Measurements from ENCODE around the gene HNRNPAB.
"Not testable (repeated sequence)": the region's sequence is repeated elsewhere in the genome, so short reads cannot be mapped to it uniquely, and the experiment has no call there.

HNRNPAB gene

DNA sequence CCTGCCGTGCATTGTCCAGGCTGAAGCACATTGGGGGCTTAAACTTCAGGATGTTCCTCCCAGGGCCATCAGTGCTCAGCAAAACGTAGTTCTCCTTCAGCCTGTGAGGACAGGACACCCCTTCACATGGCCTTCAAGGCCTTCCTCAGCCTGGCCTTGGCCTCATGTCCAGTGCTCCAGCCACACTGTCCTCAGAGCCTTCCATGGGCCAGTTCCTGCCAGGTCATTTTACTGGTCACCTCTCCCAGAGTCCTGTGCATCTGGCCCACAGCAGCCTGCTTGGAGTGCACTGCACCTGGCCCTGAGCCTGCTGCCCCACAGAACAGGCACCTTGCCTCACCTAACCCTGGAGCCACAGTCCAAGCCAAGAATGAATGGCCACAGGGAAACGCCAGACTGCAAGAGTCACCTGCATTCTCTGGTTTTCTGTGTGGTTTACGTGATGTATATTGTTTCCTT lies 8.7 kb downstream of the HNRNPAB start:
- DNase-seq: no peak

GRCh38 chr5:178213748-178214151 lies 9.4 kb downstream of the HNRNPAB start:
- DNase-seq: peak; percentile 21

GRCh38 chr5:178214160-178214803 lies 9.9 kb downstream of the HNRNPAB start:
- DNase-seq: peak; percentile 31

DNA sequence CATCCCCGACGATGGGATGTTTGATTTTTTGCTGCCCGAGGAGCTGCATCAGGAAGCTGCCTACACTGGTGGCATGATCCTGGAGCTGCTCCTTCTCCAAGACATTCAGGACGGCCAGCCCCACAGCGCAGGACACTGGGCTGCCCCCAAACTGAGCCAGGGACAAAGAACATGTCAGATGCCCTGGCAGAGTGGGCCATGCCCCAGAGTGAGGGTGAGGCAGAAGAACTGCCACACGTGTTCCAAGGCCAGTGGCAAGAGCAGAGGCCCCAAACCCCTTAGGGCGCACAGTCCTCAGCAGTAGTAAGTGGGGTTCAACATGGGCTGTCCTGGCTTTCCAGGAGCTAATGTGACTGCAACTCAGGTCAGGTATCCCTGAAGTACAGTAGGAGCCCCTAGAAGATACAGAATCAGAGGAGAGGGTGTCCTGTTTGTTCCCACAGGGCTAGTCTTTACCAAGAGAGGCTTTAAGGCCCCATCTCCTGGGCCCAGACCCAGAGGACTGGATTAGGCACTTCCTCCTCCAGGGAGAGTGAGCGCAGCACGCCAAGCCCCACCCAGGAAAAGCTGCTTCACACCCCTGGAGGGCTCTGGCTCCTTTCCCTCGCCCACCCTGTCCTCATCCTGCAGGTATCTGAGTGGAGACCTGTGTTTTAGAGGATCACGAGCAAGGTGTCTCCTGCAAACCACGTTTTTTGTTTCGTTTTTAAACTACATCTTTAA lies 11.1 kb downstream of the HNRNPAB start:
- DNase-seq: peak; percentile 29

DNA sequence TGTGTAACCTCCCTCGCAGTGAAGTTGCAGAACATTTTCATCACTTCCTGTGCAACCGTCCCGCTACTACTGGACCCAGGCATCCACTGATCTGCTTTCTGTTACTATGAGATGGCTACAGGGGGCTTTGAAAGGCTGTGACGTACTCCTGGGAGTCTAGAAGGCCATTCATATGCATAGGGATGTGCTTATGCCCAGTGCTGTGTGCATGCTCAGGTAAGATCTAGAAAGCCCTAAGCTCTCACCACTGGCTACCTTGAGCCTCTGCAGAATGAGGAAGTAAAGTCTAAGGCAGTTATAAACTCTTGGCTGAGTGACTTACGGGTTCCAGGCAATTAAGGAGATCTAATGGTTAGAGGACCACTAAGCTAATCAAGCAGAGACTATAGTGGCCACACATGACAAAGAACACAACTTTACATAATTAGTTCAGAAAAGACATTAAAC lies 11.8 kb downstream of the HNRNPAB start:
- no peak for DNase-seq

DNA sequence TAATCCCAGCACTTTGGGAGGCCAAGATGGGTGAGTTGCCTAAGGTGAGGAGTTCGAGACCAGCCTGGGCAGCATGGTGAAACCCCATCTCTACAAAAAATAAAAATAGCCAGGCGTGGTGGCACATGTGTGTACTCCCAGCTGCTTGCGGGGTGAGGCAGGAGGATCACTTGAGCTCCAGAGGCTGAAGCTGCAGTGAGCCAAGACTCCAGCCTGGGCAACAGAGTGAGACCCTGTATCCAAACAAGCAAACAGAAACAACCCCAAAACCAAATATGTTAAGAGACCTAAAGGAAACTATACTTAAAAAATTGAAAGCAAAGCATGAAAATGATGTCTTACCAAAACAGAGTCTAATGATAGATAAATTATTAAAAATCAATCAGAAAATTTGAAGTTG lies 12.4 kb downstream of the HNRNPAB start:
- no peak for DNase-seq

- no peak for DNase-seq
Observed at GRCh38 chr5:178218237-178218776, 14.0 kb downstream of the HNRNPAB start.

DNA sequence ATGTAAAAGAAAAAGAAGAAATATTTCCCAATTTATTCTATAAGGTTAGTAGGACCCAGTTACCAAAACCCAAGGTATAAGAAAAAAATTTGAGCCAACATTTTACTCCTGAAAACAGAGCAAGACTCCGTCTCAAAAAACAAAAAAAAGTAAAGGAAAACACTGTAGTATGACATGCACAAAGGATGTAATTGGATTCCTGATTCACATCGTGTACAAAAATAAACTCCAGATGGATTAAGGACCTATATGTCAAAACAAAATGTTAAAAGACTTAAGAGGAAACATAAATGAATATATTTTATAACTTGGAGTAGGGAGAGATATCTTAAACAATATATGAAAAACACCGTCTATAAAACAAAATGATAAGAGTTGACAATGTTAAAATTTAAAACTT lies 14.5 kb downstream of the HNRNPAB start:
- DNase-seq: no peak

DNA sequence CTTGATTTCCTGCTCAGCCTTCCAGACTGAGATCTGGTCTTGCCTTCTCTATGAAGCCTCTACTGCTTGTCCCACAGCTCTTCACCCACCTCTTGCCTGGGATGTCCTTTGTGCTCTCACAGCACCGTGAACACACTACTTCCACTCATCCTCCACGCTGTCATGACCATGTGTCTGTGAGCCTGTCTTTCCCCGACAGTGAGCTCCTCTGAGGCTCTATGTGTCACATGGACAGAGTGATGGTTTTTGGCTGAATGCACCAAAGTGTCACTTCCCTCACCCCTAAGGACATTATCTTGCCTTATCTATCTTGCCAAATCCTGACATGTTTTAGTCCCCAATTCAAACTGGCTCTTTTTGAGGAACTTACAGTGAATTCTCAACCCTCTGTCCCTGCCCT lies 16.9 kb downstream of the HNRNPAB start:
- DNase-seq: no peak

- DNase-seq: no peak
Observed at GRCh38 chr5:178221853-178222252, 17.5 kb downstream of the HNRNPAB start.

- DNase-seq: no peak
Observed at GRCh38 chr5:178222292-178222691, 18.0 kb downstream of the HNRNPAB start.

DNA sequence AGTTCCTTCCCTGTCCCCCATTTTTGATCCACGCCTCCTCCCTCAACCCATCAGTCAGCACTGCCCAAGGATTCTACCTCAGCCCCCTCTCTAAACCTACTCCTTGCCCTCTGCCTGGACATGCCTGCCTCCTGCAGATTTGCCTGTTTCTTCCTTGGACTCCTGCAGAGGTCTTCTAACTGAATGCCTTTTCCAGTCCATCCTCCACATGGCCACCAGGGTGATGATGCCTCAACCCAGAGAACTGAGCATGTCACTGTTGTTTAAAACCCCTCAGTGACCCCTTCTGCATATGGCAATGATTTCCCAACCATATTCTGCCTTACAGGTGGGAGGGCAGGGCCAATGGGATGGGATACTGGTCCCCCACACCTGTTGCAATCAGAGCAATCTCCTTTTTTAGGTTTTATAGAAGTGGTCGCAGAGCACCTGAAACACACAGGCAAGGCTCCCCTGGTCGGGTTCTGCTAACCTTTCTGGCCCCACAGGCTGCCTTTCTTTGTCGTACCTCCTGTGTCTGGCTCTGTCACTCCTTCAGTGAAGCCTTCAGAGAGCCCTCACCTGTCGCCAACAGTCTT lies 19.0 kb downstream of the HNRNPAB start:
- no peak for DNase-seq

DNA sequence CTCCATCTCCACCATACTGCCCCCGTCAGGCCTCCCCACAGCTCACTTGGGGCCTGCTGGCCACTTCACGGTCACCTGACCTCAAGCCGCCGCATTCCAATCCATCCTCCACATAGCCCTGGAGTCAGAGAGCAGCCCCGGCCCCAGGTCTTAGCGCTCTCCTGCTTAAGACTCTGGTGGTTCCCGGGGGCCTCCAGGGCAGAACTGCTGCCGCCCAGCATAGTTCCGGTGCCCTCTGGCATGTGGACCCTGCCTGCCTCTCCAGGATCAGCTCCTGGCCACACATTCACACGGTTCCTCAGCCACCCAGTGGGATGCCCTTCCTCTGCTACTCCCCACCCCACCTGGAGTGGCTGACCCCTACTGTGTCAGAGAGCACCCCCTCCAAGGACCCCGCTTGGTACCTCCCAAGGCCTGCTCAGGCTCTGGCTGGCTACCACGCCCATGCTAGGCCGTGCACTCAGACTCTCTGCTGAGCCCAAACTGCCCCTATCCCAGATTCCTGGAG lies 19.5 kb downstream of the HNRNPAB start:
- no peak for DNase-seq

- no peak for DNase-seq
Observed at GRCh38 chr5:178224403-178224802, 20.1 kb downstream of the HNRNPAB start.

DNA sequence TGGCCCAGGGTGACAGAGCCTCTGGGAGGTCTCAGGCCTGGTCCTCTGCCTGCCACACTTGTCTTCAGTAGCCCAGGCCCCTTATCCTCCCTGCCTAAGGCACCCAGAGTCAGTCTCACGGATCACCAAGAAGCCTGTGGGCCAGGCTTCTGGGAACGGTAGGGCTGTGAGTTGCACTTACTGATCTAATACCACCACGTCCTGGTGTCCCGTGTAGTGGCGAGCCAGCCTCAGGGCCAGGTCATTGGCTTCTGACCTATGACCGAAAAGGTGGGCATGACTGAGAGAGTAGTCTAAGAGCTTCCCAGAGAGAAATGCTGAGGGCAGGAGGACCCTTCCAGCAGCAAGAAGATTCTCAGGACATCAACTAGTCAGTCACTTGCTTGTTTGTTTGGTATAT lies 20.8 kb downstream of the HNRNPAB start:
- DNase-seq: no peak

GRCh38 chr5:178227138-178227659 lies 22.9 kb downstream of the HNRNPAB start:
- DNase-seq: no peak

GRCh38 chr5:178227929-178228328 lies 23.6 kb downstream of the HNRNPAB start:
- DNase-seq: no peak

DNA sequence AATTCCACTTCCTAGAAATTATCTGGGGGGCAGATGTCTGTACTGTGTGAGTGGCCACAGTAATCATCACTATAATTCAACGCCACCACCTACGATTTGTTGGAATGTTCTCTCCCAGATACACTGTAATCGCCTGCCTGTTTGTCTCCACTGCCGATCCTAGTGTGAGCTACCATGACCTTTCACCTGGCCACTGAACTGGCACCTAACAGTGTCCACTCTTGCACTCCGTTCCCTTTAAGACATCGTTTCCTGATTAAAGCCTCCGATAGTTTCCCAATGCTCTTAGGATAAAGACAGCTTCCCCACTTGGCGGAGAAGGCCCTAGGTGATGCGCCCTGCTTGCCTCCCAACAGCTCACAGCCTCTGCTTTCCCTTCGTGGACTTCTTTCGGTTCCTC lies 24.3 kb downstream of the HNRNPAB start:
- no peak for DNase-seq

DNA sequence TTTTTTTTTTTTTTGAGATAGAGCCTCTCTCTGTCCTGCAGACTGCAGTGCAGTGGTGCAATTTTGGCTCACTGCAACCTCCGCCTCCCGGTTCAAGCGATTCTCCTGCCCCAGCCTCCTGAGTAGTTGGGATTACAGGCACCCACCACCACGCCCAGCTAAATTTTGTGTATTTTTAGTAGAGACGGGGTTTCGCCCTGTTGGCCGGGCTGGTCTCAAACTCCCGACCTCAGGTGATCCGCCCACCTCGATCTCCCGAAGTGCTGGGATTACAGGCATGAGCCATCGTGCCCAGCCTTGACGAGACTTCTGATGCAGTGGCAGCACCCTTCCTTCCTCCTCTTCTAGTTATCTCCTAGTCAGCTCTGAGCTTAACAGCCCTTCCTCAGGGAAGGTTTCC lies 24.8 kb downstream of the HNRNPAB start:
- not testable (repeated sequence) for DNase-seq

DNA sequence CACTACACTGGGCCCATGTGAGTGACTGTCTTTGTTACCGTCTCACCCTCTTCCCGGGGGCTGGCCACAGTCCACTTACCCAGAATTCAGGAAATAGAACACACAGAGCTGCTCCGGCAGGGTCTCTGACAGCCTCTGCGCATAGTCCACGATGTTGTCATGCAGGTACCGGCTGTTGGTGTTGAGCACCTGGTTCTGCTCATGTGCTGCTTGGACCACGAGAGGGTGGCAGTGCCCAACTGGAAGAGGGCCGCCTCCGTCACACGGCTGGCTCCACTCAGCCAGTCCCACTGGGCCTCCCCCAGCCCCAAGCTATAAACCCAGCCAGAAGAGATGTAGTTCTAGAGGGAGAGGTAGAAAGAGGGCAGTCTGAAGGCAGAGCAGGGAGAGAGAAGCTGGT lies 25.5 kb downstream of the HNRNPAB start:
- no peak for DNase-seq

DNA sequence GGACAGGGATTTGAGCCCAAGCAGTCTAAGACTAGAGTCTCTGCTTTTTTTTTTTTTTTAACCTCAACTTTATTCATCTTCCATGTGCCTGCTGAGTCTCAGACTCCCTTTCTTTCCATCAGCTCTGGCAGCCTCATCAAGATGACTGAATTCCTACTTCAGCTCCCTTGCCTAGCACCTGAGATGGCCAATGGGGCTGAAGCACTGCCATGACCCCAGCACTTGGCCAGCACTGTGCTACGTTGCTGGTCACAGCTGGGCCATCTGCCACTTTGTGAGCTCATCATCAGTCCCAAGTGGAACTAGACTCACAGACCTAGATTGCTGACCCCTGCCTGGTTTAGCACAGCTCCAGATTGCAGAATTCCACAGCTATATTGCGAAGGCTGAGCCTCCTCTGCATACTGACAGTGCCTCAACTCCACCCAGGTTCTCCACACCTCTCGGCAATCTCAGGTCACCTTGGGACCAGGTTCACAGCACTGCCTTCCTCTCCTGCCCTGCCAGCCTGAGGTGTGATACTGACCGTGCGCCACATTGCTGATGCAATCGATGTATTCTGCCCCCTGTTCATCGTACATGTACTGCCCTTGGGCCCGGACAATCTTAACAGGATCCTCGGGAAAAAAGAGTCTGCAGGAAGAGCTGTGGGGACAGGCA lies 26.7 kb downstream of the HNRNPAB start:
- DNase-seq: no peak

DNA sequence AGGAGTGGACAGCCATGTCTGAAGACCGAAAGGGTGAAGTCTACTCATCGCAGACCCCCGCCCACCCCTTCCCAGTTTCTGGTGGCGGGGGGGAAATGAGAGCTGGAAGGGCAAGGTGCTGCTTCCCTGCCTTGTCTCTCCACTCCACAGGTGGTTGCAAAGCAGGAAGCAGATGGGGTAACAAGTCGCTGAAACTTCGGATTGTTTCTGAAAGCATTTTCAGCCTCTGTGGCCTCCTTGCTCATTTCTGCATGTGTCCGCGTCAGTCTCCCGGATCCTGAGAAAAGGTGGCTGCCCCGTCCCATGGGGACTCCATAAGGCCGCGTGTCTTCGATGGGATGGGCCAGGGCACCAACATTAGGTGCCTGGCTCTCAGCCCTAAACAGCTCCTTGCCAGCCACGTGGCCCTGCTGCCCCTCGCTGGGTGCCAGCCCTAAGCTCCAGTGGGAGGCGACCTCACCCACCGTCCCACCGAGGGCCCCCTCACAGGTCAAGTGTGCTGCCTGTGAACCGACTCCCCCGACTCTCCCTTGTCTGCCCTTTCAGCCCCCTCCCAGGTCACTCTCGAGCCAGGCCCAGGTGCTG lies 27.3 kb downstream of the HNRNPAB start:
- peak; percentile 30 for DNase-seq
